ENCODE results near the gene ZNF92.
"Not testable (repeated sequence)": the region's sequence is repeated elsewhere in the genome, so short reads cannot be mapped to it uniquely, and the experiment has no call there.

Gene ZNF92

DNA sequence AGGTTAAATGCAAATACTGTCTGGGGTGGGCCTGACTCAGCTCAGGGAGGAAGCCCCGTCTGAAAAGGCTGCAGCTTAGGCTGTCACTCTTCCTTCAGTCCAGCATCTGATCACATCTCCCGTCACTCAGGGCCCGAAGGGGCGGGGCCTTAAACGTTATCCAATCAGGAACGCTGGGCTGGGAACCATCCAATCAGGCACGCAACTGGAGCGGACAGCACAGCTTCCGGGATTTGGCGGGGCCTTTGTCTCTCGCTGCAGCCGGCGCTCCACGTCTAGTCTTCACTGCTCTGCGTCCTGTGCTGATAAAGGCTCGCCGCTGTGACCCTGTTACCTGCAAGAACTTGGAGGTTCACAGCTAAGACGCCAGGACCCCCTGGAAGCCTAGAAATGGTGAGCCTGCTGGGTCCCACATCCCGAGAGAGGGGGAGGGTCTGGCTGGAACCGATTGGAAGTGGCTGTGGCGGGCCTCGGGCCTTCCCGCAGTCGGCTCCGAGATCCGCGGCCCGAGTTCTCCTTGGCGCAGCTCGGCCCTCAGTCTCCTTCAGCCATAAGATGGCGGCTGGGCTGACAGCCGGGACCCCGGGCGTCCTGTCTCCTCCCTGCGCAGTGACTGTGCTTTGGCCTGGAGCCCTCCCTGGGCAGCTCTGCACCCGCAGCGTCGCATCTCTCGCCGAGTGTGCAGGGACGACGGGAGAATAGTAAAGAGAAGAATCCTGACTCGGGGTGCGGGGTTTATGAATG is at the start of gene ZNF92:
Gene ZNF92 (plus strand): TSS at position 248 of the 744 bp plus-strand sequence. CDS start 143 bp downstream, at position 391.
- peak; percentile 99 for DNase-seq (ENCODE audit: low spot score)

DNA sequence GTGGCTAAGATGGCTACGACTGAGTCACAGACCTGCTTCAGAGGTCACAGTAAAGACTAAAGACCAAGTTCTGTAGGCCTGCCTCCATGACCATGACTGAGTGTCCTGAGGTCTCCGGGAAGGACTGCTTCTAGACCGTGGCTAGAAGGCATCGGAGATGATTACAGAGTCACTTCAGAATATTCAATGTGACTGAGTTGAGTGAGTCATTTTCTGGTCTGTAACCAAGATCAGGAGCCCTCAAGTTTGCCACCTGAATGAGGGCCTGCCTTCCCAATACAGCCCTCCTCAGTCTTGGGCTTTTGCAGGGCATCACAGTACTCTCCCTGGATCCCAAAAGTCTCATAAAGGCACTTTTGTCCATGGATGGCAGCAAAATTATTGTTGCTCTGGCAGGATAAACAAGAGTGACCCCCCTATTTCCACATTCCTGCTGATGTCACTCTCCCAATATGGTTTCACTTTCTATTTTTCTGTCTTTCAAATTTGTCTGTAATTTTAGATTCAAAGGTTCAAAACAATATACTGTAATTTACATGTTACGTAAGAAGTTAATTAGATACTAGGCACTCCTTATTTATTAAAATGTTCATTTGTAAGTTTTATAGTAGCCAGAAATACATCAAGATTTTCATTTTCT is 47.7 kb upstream of the ZNF92 start:
- DNase-seq (ENCODE audit: low spot score): no peak

DNA sequence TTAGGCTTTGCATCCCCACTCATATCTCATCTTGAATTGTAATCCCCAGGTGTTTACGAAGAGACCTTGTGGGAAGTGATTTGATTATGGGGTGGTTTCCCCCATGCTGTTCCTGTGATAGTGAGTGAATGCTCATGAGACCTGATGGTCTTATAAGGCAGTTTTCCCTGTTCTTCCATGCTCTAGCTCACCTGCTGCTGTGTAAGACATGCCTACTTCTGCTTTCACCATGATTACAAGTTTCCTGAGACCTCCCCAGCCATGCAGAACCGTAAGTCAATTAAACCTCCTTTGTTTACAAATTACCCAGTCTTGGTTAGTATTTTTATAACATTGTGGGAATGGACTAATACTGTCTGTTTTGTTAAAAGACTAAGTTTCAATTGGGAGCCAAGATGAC is 35.3 kb upstream of the ZNF92 start:
- DNase-seq (ENCODE audit: low spot score): no peak

GRCh38 chr7:65339257-65339656 is 34.4 kb upstream of the ZNF92 start:
- no peak for DNase-seq (ENCODE audit: low spot score)

GRCh38 chr7:65342723-65343629 is 30.7 kb upstream of the ZNF92 start:
- DNase-seq (ENCODE audit: low spot score): no peak

GRCh38 chr7:65344541-65344940 is 29.1 kb upstream of the ZNF92 start:
- DNase-seq (ENCODE audit: low spot score): not testable (repeated sequence)

DNA sequence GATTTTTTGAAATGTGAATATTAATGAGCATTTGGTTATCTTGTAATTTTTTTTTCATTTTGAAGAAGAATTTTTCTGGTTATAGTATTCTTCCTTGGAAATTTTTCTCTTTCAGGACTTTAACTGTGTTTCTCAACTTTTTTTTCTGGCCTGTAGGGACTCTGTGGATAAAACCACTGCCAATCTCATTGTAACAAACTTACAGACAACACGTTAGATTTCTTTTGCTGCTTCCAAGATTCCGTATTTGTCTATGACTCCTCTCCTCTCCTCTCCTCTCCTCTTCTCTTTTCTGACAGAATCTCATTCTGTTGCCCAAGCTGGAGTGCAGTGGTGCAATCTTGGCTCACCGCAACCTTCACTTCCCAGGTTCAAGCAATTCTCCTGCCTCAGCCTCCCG is 19.4 kb upstream of the ZNF92 start:
- DNase-seq (ENCODE audit: low spot score): no peak

- DNase-seq (ENCODE audit: low spot score): no peak
Observed at GRCh38 chr7:65369843-65370242, 3.8 kb upstream of the ZNF92 start.

DNA sequence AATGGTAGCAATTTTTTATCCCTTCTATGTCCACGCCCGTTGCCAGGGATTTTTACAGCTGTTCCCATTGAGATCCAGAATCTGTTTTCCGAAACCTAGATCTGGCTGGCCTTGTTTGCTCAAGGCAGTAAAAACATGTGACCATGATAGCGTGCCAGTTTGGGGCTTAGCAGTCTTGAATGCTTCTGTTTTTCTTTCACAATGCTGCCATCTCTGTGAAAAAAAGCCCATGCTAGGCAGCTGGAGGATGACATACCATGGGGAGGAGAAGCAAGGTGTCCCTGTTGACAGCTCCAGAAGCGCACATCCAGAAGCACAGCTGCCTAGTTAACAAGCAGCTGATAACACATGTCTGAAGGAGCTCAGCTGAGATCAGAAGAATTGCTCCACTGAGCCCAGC is 2.2 kb upstream of the ZNF92 start:
- DNase-seq (ENCODE audit: low spot score): peak; percentile 75

GRCh38 chr7:65379318-65379717 is 5.7 kb downstream of the ZNF92 start:
- DNase-seq (ENCODE audit: low spot score): no peak

DNA sequence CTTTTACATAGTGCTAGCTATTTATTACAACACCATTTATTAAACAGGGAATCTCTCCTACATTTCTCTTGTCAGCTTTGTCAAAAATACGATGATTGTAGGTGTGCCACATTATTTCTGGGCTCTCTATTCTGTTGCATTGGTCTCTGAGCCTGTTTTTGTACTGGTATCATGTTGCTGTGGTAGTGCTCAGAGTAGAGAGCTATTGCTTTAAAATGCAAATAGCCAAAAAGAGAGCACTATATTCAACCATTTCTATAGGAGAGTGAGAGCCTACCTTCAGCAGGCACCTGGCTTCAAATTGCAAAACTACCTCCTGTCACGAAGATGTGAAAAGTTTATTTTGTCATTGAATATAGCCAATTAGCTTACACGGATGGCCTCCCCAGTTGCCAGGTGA is 8.1 kb downstream of the ZNF92 start:
- DNase-seq (ENCODE audit: low spot score): no peak

GRCh38 chr7:65382452-65382851 is 8.8 kb downstream of the ZNF92 start:
- DNase-seq (ENCODE audit: low spot score): no peak

DNA sequence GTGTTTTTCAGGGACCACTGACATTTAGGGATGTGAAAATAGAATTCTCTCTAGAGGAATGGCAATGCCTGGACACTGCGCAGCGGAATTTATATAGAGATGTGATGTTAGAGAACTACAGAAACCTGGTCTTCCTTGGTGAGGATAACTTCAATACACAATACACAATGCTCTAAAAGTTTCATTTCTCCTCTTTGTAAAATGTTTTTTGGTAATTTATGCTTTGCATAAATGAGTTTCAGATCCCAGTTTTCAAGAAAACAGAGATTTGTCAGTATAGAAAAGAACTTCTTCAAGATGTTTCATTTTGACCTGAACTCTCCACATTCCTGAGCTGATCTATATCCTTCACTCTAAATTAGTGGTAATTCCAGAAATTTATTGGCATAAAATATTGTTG is 14.2 kb downstream of the ZNF92 start:
- DNase-seq (ENCODE audit: low spot score): no peak

DNA sequence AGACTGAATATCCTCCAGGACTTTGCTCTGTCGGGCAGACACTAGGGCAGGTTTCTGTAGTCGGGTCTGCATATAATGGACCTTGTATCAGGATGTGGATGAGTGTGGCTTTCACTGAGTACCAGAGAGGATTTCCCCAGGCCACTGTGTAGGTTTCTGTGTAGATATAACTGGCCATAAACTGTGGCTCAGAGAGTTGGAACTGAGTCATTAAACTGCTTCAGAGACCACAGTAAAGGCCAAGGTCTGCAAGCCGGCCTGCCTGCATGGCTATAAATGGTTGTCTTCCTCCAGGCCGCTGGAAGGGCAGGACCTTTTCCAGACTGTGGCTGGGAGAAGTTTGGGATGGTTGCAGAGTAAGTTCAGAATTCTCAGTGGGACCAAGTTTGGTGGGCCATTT is 16.9 kb downstream of the ZNF92 start:
- no peak for DNase-seq (ENCODE audit: low spot score)

DNA sequence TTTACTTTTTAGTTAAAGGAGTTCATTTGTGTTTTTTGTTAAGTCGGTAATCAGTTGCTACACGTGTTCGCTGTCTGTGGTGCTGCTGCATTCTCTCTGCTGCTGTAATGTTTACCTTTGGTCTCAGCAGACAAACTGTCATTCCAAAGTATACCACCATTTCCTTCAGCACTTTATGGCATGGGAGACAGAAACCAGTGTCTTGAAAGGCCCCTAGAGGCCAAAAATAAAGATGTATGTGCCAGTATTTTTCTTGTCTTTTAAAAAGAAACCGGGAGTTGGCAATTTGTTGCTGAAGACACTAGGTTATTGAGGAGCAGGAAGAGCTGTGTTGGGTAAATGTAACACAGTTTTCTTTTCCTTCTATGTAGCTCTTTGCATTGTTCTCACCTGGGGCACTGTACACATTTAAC is 24.1 kb downstream of the ZNF92 start:
- no peak for DNase-seq (ENCODE audit: low spot score)

DNA sequence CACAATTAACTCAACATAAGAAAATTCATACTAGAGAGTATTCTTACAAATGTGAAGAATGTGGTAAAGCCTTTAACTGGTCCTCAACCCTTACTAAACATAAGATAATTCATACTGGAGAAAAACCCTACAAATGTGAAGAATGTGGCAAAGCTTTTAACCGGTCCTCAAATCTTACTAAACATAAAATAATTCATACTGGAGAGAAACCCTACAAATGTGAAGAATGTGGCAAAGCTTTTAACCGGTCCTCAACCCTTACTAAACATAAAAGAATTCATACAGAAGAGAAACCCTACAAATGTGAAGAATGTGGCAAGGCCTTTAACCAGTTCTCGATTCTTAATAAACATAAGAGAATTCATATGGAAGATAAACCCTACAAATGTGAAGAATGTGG is 25.0 kb downstream of the ZNF92 start:
- not testable (repeated sequence) for DNase-seq (ENCODE audit: low spot score)

DNA sequence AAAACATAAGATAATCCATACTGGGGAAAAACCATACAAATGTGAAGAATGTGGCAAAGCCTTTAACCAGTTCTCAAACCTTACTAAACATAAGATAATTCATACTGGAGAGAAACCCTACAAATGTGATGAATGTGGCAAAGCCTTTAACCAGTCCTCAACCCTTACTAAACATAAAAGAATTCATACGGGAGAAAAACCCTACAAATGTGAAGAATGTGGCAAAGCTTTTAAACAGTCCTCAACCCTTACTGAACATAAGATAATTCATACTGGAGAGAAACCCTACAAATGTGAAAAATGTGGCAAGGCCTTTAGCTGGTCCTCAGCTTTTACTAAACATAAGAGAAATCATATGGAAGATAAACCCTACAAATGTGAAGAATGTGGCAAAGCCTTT is 25.4 kb downstream of the ZNF92 start:
- not testable (repeated sequence) for DNase-seq (ENCODE audit: low spot score)

DNA sequence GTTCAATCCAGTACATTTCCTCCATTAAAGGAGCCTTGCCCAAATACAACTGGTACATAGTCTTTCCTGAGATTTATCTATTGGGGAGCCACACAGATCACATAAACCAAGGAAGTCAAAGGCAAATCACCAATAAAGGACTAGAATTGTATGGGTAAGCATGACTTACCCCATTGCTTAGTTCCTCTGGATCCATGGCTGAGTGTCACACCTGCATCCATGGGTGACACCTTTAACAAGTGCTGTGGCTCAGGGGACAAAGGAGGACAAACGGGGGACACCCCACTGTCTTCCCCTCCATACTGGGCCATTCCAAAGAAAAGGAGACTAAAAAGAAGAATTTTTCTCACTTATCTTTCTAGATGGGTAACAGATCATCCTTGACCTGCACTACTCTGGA is 30.4 kb downstream of the ZNF92 start:
- no peak for DNase-seq (ENCODE audit: low spot score)

DNA sequence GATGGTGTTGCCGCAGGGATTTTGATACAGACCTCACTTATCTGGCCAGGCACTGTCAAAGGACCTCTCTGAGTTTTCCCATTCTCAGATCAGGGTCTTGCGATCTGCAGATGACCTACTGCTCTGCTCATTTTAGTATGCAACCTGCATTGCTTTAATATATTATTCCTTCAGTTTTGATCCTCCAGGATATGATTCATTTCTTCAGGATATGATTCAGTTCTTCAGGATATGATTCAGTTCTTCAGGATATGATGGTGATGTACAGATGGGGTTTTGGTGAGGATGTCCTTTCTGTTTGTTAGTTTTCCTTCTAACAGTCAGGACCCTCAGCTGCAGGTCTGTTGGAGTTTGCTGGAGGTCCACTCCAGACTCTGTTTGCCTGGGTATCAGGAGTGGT is 33.1 kb downstream of the ZNF92 start:
- DNase-seq (ENCODE audit: low spot score): not testable (repeated sequence)

DNA sequence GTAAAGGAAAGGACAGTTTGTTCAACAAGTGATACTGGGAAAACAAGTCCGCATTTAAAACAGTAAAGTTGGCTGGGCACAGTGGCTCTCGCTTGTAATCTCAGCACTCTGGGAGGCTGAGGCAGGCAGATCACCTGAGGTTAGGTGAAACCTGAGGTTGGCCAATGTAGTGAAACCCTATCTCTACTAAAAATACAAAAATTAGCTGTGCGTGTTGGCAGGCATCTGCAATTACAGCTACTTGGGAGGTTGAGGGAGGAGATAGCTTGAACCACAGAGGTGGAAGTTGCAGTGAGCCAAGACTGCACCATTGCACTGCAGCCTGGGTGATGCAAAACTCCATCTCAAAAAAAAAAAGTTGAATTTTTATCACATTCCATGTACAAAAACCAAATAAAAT is 35.7 kb downstream of the ZNF92 start:
- DNase-seq (ENCODE audit: low spot score): no peak

GRCh38 chr7:65411249-65411648 is 37.6 kb downstream of the ZNF92 start:
- DNase-seq (ENCODE audit: low spot score): no peak

GRCh38 chr7:65422670-65423069 is 49.0 kb downstream of the ZNF92 start:
- no peak for DNase-seq (ENCODE audit: low spot score)

DNA sequence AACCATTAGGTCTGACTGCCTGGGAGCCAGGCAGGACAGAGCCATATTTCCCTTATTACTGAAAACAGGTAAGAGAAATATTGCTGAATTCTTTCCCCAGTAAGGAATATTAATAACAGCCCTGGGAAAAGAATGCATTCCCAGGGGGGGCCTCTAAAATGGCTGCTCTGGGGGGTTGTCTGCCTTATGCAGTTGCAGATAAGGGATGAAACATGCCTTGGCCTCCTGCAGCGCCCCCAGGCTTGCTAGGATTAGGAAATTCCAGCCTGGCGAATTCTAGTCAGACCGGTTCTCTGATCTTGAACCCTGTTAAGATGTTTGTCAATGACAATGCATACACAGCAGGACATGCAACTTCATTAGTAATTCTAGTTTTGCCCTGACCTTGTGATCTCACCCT is 49.6 kb downstream of the ZNF92 start:
- not testable (repeated sequence) for DNase-seq (ENCODE audit: low spot score)

Measured in globus pallidus (tissue), 1 donor.